ENCODE data around the gene EED. TPM values are rescaled to one million over a fixed set of nuclear protein-coding genes. Genes with fewer than 3 reads are reported as not detected.
A peak's percentile ranks its signal among the peaks of the same experiment; 100 is the strongest.

EED gene
- polyA plus RNA-seq, 3 donors, result 2.3 to 17.8 (median 5.1) TPM

GRCh38 chr11:86196085-86196696, 48.4 kb upstream of the EED start:
- no peaks in the 10 kb centered on the region for H4K20me1 ChIP-seq (ENCODE audit: insufficient read depth, low read length)
- no peak overlapping the region for H3K9ac ChIP-seq (ENCODE audit: insufficient read depth, low read length, poor library complexity, severe bottlenecking)
- peaks cover 8% of the 10 kb centered on the region for H3K79me2 ChIP-seq (ENCODE audit: insufficient read depth, low read length)
- peak overlapping the region; percentile 29 for H2AFZ ChIP-seq (ENCODE audit: insufficient read depth, low read depth, low read length, poor library complexity, severe bottlenecking)
- TF ChIP-seq CTCF (IDR thresholded peaks at IDR 0.05), result no peak
- intact Hi-C loops (cut with micrococcal nuclease), result no loop called here
- H3K4me3 Mint-ChIP-seq, result no peak overlapping the region
- WGBS (ENCODE audit: insufficient coverage), result 60% methylated on average over 1 of the region's 6 CpGs
- peaks cover 70 to 78% of the 10 kb centered on the region in 2 donors for H3K4me1 ChIP-seq (ENCODE audit: control insufficient read depth in 1 of 2, insufficient read depth in 2 of 2, low read length in 2 of 2)
- peak overlapping the region in 1 of 2 donors; percentile 47 for H3K27ac ChIP-seq (ENCODE audit: low read depth in 1 of 2, low read length in 2 of 2)
- no peaks in the 10 kb centered on the region for H3K27me3 ChIP-seq (ENCODE audit: control insufficient read depth in 2 of 2, insufficient read depth in 2 of 2, low read length in 2 of 2)
- H3K27ac Mint-ChIP-seq, result peak overlapping the region in 4 of 7 donors; percentile 9 to 69 (median 59)
- DNase-seq, result peak in 1 of 3 donors; percentile 11
- peaks cover 0 to 3% (median 0%) of the 10 kb centered on the region in 3 donors for H3K27me3 Mint-ChIP-seq (ENCODE audit: low read depth in 3 of 3)
- H3K4me3 ChIP-seq (replicated peaks in 1 of 3; ENCODE audit: low read depth in 2 of 3, low read length in 3 of 3), result no peak overlapping the region
- H3K36me3 Mint-ChIP-seq, result no peaks in the 10 kb centered on the region
- H3K4me2 ChIP-seq (replicated peaks; ENCODE audit: extremely low read depth, low read length, poor library complexity, severe bottlenecking), result no peak overlapping the region
- peaks cover 62% of the 10 kb centered on the region for H3K4me1 Mint-ChIP-seq
- no peaks in the 10 kb centered on the region for H3K9me3 Mint-ChIP-seq
- H3K36me3 ChIP-seq (replicated peaks in 1 of 2; ENCODE audit: control insufficient read depth in 1 of 2, insufficient read depth in 2 of 2, low read length in 2 of 2), result no peaks in the 10 kb centered on the region
- no peaks in the 10 kb centered on the region for H3K9me3 ChIP-seq (replicated peaks in 1 of 2; ENCODE audit: control insufficient read depth in 1 of 2, insufficient read depth in 1 of 2, low read length in 2 of 2)

GRCh38 chr11:86196913-86197312, 47.6 kb upstream of the EED start:
- Histone ChIP-seq H3K36me3 (replicated peaks in 1 of 2; ENCODE audit: control insufficient read depth in 1 of 2, insufficient read depth in 2 of 2, low read length in 2 of 2) (no peaks in the 10 kb centered on the region), H3K4me2 (replicated peaks; ENCODE audit: extremely low read depth, low read length, poor library complexity, severe bottlenecking) (no peak overlapping the region), H3K27ac (ENCODE audit: low read depth in 1 of 2, low read length in 2 of 2) (peak overlapping the region in 1 of 2 donors; percentile 47), H2AFZ (ENCODE audit: insufficient read depth, low read depth, low read length, poor library complexity, severe bottlenecking) (no peak overlapping the region), H3K27me3 (ENCODE audit: control insufficient read depth in 2 of 2, insufficient read depth in 2 of 2, low read length in 2 of 2) (no peaks in the 10 kb centered on the region), H3K9me3 (replicated peaks in 1 of 2; ENCODE audit: control insufficient read depth in 1 of 2, insufficient read depth in 1 of 2, low read length in 2 of 2) (no peaks in the 10 kb centered on the region), H3K79me2 (ENCODE audit: insufficient read depth, low read length) (peaks cover 11% of the 10 kb centered on the region), H3K4me1 (ENCODE audit: control insufficient read depth in 1 of 2, insufficient read depth in 2 of 2, low read length in 2 of 2) (peaks cover 69 to 82% of the 10 kb centered on the region in 2 donors), H4K20me1 (ENCODE audit: insufficient read depth, low read length) (no peaks in the 10 kb centered on the region), H3K9ac (ENCODE audit: insufficient read depth, low read length, poor library complexity, severe bottlenecking) (no peak overlapping the region), H3K4me3 (replicated peaks in 1 of 3; ENCODE audit: low read depth in 2 of 3, low read length in 3 of 3) (no peak overlapping the region)
- Mint-ChIP-seq H3K27ac (peak overlapping the region in 4 of 7 donors; percentile 6 to 66 (median 36)), H3K36me3 (no peaks in the 10 kb centered on the region), H3K4me1 (peaks cover 55% of the 10 kb centered on the region), H3K4me3 (no peak overlapping the region), H3K9me3 (no peaks in the 10 kb centered on the region), H3K27me3 (ENCODE audit: low read depth in 3 of 3) (peaks cover 0 to 3% (median 0%) of the 10 kb centered on the region in 3 donors)
- 0% methylated on average over 1 of the region's 3 CpGs for WGBS (ENCODE audit: insufficient coverage)
- no peak for TF ChIP-seq CTCF (IDR thresholded peaks at IDR 0.05)
- intact Hi-C loops (cut with micrococcal nuclease), result no loop called here
- DNase-seq, result no peak

All from CD14-positive monocyte (primary cell).